ELR (cell line): ENCODE data around the gene PI4K2A.
A peak's percentile ranks its signal among the peaks of the same experiment; 100 is the strongest.
"Not testable (repeated sequence)": the region's sequence is repeated elsewhere in the genome, so short reads cannot be mapped to it uniquely, and the experiment has no call there.

Source experiments
- DNase-seq: peaks from one replicate; pipeline ENCODE4 v3.0.0-alpha.2; 2015; ENCODE audit warnings: low read depth

Gene PI4K2A

GRCh38 chr10:97632949-97633884 lies 7.3 kb upstream of the PI4K2A start, which contains the start of gene MORN4:
MORN4 (minus strand) TSS chr10:97633500; CDS start chr10:97619653, 13,847 bp downstream.
- peak; percentile 95 for DNase-seq

- DNase-seq, result peak; percentile 48
These were observed 6.5 kb upstream of the PI4K2A start for GRCh38 chr10:97633921-97634320.

DNA sequence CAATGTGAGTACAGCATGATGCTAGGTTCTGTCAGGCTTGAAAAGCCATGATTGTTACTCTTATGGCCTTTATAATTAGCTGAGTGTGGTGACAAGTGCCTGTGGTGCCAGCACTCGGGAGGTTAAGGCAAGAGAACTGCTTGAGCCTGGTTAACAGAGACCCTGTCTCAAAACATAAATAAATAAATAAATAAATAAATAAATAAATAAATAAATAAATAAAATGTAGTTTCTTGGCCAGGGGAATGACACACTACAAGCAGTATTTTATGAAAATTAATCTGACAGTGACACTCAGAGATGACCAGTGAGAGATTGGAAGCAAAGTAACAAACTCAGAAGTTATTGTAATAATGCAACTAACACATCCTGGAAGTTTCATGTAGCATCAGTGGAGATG lies 4.9 kb upstream of the PI4K2A start:
- no peak for DNase-seq

- DNase-seq, result not testable (repeated sequence)
These were observed 1.4 kb upstream of the PI4K2A start for GRCh38 chr10:97639090-97639489.

DNA sequence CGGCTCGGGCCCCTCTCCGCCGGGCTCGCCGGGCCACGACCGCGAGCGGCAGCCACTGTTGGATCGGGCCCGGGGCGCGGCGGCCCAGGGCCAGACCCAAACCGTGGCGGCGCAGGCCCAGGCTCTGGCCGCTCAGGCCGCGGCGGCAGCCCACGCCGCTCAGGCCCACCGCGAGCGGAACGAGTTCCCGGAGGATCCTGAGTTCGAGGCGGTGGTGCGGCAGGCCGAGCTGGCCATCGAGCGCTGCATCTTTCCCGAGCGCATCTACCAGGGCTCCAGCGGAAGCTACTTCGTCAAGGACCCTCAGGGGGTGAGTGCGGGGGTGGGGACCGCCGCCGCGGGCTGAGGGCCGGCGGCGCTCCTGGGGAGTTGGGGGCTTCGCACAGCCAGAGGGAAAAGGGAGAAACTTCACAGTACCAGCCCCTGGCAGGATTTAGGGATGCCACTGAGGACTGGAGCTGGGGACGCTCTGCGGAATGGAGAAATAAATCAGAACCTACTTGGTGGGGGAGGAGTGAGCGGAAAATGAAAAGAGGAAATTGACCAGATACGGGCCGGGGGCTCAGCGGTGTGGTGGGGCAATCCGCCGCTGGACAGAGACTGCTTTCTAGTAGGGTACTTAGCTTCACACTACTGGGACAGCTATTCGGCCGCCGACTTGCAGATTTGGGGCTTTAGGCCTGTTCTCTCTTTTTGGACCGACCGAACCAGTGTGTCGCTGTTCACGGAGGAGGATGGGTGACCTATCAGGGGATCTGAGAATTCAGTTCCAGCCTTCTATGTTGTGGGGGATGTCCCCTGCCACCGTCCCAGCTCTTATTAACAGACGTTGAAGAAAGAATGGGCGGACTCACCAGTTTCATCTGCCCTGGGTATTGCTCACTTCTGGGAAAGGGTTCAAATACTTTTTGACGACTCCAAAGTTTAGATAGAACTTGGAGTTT lies 669 bp downstream of the PI4K2A start:
- peak; percentile 58 for DNase-seq

- not testable (repeated sequence) for DNase-seq
These were observed 2.1 kb downstream of the PI4K2A start for GRCh38 chr10:97642471-97643159.

DNA sequence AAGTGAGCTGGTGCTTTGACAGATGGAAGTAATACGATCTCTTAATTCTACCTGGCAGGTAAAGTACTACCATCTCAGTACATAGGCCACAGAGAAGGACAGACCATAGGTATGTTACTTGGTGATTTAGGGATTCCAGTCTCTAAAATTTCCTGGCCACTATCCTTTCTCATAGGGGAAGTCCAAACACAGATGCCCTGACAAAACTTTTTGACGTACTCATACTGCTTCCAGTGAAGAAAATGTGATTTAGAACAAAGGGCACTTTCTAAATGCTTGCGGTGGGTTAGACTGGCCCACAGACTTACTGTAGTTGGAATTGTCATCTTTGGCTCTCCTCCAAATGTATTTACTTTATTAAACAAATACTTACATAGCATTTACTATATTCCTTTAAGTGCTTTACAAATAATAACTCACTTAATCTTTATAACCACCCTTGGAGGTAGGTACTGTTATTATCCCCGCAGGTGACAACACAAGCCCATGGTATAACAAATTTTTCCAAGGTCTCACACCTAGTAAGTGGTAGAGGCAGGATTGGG lies 3.0 kb downstream of the PI4K2A start:
- DNase-seq, result no peak

GRCh38 chr10:97644936-97645335 lies 4.5 kb downstream of the PI4K2A start:
- no peak for DNase-seq

DNA sequence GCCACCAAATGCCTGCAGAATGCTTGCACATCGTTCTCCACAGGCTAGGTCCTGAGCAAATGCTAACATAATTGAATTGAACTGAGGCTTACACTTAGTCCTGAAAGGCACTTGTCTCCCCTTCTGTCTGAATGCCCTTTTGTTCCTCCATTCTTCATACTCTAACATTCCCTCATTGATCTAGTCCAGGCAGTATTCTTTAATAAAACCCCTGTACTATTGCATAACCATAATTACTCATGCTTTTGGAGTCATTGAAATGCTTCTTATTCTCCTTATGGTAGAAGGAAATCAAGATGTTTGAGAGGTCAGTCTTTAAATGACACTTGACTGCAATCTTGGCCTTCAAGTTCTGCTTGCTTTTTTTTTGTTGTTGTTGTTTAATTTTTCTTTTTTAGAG lies 7.1 kb downstream of the PI4K2A start:
- peak; percentile 80 for DNase-seq

DNA sequence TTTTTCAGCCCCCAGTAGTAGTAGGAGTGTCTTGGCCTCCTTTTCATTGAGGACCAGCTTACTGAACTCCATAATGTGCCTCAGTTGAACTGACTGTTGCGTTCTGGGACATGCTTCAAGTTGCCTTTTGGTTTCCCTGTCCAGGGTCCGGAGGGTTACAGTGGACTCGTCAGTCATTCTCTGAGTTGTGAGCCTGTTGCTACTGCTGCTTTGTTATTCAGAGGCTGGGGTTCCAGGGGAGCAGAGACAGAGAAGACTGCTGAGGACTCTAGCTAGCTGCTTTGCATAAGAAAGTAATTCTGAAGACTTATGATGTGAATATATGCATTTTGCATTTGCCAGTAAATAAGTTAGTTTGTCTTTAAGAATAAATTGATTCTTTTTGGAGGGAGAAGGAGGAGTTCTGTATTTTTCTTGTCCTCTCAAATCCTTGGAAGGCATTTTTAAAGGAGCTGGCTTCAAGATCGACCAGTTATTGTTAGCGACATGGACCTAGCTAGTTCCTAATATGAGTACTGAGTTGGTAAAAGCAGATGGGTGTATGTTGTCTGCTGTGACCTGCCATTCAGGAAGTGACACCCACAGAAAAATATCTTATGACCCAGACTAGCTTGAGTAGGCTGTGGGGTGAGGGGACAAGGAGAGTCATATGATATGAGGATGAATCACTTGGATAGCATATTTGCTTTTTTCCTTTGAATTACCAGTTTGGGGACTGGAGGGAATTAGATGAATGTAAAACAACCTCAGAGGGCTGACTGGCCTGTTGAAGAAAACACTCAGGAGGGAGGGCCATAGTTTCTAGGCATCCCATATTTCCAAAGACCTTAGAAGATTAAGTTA lies 8.3 kb downstream of the PI4K2A start:
- DNase-seq, result peak; percentile 97

DNA sequence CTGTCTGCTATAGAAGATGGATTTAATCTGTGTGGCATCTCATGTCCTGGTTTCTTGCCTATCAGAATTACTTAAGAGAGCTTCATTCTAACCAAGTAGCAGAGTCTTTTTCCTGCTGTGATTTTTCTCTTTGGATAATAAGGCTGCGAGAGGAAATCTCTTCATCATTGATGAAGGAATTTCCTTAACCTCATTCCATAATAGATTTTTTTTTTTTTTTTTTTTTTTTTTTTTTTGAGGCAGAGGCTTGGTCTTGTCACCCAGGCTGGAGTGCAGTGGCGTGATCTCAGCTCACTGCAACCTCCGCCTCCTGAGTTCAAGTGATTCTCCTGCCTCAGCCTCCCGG lies 8.9 kb downstream of the PI4K2A start:
- not testable (repeated sequence) for DNase-seq

- DNase-seq, result no peak
These were observed 10.3 kb downstream of the PI4K2A start for GRCh38 chr10:97650726-97651125.

- peak; percentile 96 for DNase-seq
These were observed 11.3 kb downstream of the PI4K2A start for GRCh38 chr10:97651773-97652172.

GRCh38 chr10:97656777-97657176 lies 16.3 kb downstream of the PI4K2A start:
- no peak for DNase-seq

DNA sequence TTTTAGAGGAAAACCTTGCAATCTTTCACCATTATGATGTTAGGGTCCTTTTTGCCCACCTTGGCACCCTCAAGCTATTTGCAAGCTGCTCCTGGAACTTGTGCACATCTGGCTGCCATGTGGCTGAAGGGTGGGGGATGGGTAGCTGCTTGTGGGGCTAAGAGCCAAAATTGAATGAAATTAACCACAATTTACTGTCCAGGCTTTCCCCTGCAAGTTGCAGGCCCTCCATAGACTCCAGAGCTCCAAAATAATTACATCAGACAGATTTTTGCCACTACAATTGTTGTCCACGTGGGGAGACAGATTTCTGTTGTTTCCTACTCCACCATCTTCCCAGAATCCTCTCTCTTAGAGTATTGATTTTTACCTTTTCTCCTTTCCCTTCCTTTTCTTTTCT lies 19.1 kb downstream of the PI4K2A start:
- peak; percentile 22 for DNase-seq

DNA sequence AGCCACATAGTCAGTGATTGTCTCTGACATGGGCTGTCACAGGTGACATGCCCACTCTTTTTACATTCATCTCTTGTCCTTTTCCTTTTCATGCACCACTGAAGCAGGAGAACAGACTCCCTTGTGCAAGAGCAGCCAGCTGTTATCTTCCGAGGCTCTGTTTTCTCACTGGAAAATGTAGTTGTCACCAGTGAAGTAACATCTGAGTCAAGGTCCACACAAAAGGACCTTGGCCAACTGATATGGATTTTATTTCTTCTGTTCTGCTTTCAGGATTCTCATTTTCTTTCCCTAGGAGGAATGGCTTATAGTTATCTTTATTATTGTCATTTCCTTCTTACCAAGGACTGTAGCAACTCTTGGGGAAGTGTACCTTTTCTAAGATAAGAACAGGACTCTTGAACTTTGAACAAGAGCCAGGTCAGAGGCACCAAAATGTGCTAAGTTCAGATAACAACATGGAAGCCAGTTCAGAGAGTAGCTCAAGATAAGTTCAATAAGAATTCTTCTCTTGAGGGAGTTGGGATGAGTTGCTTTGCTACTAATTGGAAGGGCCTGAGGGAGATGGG lies 23.9 kb downstream of the PI4K2A start:
- DNase-seq, result no peak

DNA sequence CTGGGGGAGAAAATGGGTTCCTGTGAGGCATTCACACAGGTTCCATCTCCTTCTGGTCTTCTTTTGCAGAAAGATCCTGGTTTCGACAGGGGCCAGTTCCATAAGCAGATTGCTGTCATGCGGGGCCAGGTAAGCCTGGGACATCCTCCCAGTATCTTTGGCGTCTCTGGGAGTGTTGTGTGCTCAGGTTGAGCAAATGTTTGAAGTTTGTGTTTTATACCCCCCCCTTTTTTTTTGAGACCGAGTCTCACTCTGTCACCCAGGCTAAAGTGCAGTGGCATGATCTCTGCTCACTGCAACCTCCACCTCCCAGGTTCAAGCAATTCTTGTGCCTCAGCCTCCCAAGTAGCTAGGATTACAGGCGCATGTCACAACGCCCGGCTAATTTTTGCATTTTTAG lies 26.5 kb downstream of the PI4K2A start:
- DNase-seq, result no peak

GRCh38 chr10:97667463-97667862 lies 27.0 kb downstream of the PI4K2A start:
- DNase-seq, result no peak

DNA sequence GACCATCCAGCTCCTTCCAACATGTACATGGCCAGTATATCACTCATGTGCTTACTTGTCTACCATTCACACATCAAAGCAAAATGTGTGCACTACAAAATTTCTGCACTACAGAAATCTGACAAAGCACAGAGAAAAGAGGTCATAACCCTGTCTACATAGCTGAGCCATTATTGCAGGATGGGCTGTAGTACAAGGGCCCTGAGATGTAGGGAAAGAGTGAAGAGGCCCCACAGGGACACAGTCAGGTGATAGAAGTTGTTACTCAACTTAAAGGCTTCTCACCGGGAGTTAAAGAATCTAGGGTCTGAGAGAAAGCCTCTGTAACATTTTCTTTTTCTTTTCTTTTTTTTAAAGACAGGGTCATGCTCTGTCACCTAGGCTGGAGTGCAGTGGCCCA lies 29.1 kb downstream of the PI4K2A start:
- no peak for DNase-seq

DNA sequence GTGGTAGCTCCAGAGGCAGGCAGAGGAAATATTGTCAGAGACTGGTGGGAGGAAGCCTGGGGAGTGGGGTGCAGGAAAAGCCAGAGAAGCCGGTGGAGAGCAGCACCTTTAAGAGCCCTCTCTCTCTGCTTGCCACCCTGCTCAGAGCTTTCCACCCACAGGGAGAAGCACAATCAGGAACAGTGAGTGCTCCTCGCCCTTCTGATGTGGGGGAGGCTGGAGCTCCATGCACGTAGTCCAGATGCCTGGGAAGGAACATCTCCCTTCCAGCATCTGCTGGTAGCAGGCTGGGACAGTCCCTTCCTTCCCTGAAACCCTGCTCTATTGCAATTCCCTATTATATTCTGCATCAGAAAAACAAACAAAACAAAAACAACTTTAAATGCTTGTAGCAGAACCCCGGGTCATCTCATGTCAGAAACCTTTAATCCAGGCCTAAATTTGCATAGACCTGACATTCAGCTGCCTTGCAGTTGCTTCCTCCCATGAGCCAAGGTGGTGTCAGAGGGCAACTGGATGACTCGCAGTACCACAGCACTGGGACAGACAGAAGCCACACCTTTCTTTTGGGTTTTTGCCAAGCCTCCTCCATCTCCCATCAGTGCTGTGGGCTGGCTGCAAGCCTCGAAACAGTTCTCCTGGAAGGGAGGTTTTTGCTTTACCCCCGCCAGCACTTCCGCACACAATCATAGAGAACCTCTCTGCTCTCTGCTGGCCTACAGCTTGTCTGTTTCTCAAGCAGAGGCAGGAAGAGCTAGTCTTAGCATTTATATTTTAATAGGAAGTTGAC lies 33.5 kb downstream of the PI4K2A start:
- DNase-seq, result peak; percentile 72
